WTC11 (cell line): ENCODE results near the gene AADACL3. TPM values are rescaled to one million over a fixed set of nuclear protein-coding genes. Genes with fewer than 3 reads are reported as not detected.

Source experiments
- ATAC-seq: fragments of 200-7000 bp; cut with Tn5 transposase; 2 replicates; pipeline ENCODE4 v1.10.0; 2021; ENCODE audit warnings: mild to moderate bottlenecking, moderate library complexity
- CTCF ChIA-PET: fragments of 300-600 bp; sonication (Branson Sonifier 250); formaldehyde crosslinking; loops from one replicate; lab custom pipeline; 2021; ENCODE audit warnings: antibody characterized with exemption; lab: Charles Lee
- POLR2A ChIA-PET: fragments of 350-600 bp; sonication (Branson Sonifier 250); formaldehyde crosslinking; loops from one replicate; lab custom pipeline; 2021; ENCODE audit warnings: antibody characterized with exemption; lab: Charles Lee
- DNase-seq: peaks from one replicate; pipeline ENCODE4 v3.0.0; 2021; ENCODE audit warnings: low spot score
- H3K27ac Mint-ChIP-seq: 2 replicates; pipeline ENCODE4 v1.8.0; 2021; ENCODE audit warnings: mixed read lengths
- H3K27me3 Mint-ChIP-seq: 2 replicates; pipeline ENCODE4 v1.8.0; 2021; ENCODE audit warnings: low read depth, mild to moderate bottlenecking, moderate library complexity, mixed read lengths
- H3K36me3 Mint-ChIP-seq: 2 replicates; pipeline ENCODE4 v1.8.0; 2021; ENCODE audit warnings: mixed read lengths
- H3K4me1 Mint-ChIP-seq: 2 replicates; pipeline ENCODE4 v1.8.0; 2022; ENCODE audit warnings: mixed read lengths
- H3K4me3 Mint-ChIP-seq: 2 replicates; pipeline ENCODE4 v1.8.0; 2021; ENCODE audit warnings: mild to moderate bottlenecking, moderate library complexity, mixed read lengths
- H3K9me3 Mint-ChIP-seq: 2 replicates; pipeline ENCODE4 v1.8.0; 2021; ENCODE audit warnings: mixed read lengths
- CDX4 ChIP-seq: fragments of 250-450 bp; sonication (Bioruptor Pico); IDR thresholded peaks from 2 replicates; pipeline ENCODE4 v1.9.0; 2021; ENCODE audit warnings: moderate library complexity, mild to moderate bottlenecking, inconsistent platforms, borderline replicate concordance
- E2F4 ChIP-seq: sonication (generic); formaldehyde crosslinking; IDR thresholded peaks from 2 replicates; pipeline ENCODE4 v1.8.1; 2022; ENCODE audit warnings: low read depth, mild to moderate bottlenecking, moderate library complexity, missing genetic modification reagents, borderline replicate concordance
- MLX ChIP-seq: sonication (generic); formaldehyde crosslinking; IDR thresholded peaks from 2 replicates; pipeline ENCODE4 v1.8.1; 2023; ENCODE audit warnings: mild to moderate bottlenecking, missing genetic modification reagents, moderate library complexity
- PRDM15 ChIP-seq: sonication (generic); formaldehyde crosslinking; IDR thresholded peaks from 2 replicates; pipeline ENCODE4 v1.8.0; 2022; ENCODE audit warnings: missing genetic modification reagents
- PRRX2 ChIP-seq: fragments of 250-450 bp; sonication (Bioruptor Pico); IDR thresholded peaks from 2 replicates; pipeline ENCODE4 v1.8.0; 2021; ENCODE audit warnings: mild to moderate bottlenecking
- STAT6 ChIP-seq: sonication (generic); formaldehyde crosslinking; conservative IDR thresholded peaks from 2 replicates; pipeline ENCODE4 v1.8.1; 2023; ENCODE audit warnings: mild to moderate bottlenecking, low read depth, missing genetic modification reagents, moderate library complexity
- TEAD1 ChIP-seq: sonication (generic); formaldehyde crosslinking; IDR thresholded peaks from 2 replicates; pipeline ENCODE4 v1.8.0; 2022; ENCODE audit warnings: mild to moderate bottlenecking, missing genetic modification reagents
- TEAD4 ChIP-seq: sonication (generic); formaldehyde crosslinking; IDR thresholded peaks from 2 replicates; pipeline ENCODE4 v1.8.0; 2022; ENCODE audit warnings: mild to moderate bottlenecking, missing genetic modification reagents
- ZNF317 ChIP-seq: sonication (generic); formaldehyde crosslinking; IDR thresholded peaks from 2 replicates; pipeline ENCODE4 v1.8.1; 2023; ENCODE audit warnings: low read depth, mild to moderate bottlenecking, moderate library complexity, missing genetic modification reagents, borderline replicate concordance
- ZNF416 ChIP-seq: fragments of 250-450 bp; sonication (Bioruptor Pico); IDR thresholded peaks from 2 replicates; pipeline ENCODE4 v1.9.0; 2021; ENCODE audit warnings: mild to moderate bottlenecking, inconsistent platforms
- ZNF425 ChIP-seq: fragments of 250-450 bp; sonication (Bioruptor Pico); conservative IDR thresholded peaks from 2 replicates; pipeline ENCODE4 v1.9.0; 2021; ENCODE audit warnings: mild to moderate bottlenecking
- ZNF532 ChIP-seq: fragments of 250-450 bp; sonication (Bioruptor Pico); IDR thresholded peaks from 2 replicates; pipeline ENCODE4 v1.9.0; 2021; ENCODE audit warnings: mild to moderate bottlenecking, borderline replicate concordance
- total RNA-seq: library from RNA; stranded (reverse); gene quantifications from 3 replicates; pipeline ENCODE4 v1.2.3, GENCODE V29; 2021

Gene AADACL3
- total RNA-seq, 1 experiment from 2014 or later: 0.77 TPM

- TF ChIP-seq MLX (CRISPR knock-in tag): no peak
- TF ChIP-seq, all 79 proteins: peak for 0
Measured at GRCh38 chr1:12761781-12762180, 45.9 kb downstream of the AADACL3 start (continued).

- TF ChIP-seq TEAD1 (CRISPR knock-in tag) (no peak), PRDM15 (CRISPR knock-in tag) (no peak), CDX4 (no peak)
- H3K36me3 Mint-ChIP-seq: no peaks in the 10 kb centered on the region
- ChIA-PET CTCF (interaction anchor here (1.0 kb wide), 2 partner anchors 17 to 423 kb away, joined by 3 to 4 read pairs; partner anchors contain the start of gene CFAP107), POLR2A (no interaction called here)
- DNase-seq (no peak), ATAC-seq (no peak)
- no peak overlapping the region for H3K4me3 Mint-ChIP-seq
- H3K9me3 Mint-ChIP-seq: no peaks in the 10 kb centered on the region
- H3K27me3 Mint-ChIP-seq: no peaks in the 10 kb centered on the region; the same call in 1 of the 2 replicates
- H3K4me1 Mint-ChIP-seq: peaks cover 10% of the 10 kb centered on the region
- no peak overlapping the region for H3K27ac Mint-ChIP-seq
Measured at GRCh38 chr1:12762766-12763165, 46.9 kb downstream of the AADACL3 start.

GRCh38 chr1:12763479-12763878 is 47.6 kb downstream of the AADACL3 start:
- no peak for TF ChIP-seq ZNF317 (CRISPR knock-in tag)
- TF ChIP-seq ZNF425 (CRISPR knock-in tag): no peak
- no peak for TF ChIP-seq ZNF416 (CRISPR knock-in tag)
- no peak for ATAC-seq
- Mint-ChIP-seq H3K4me3 (no peak overlapping the region), H3K9me3 (no peaks in the 10 kb centered on the region), H3K27me3 (no peaks in the 10 kb centered on the region; the same call in 1 of the 2 replicates), H3K4me1 (peaks cover 10% of the 10 kb centered on the region), H3K36me3 (no peaks in the 10 kb centered on the region), H3K27ac (no peak overlapping the region)
- POLR2A ChIA-PET: no interaction called here
- CTCF ChIA-PET: interaction anchor here (1.0 to 2.4 kb wide), 5 partner anchors 18 to 488 kb away, joined by 3 to 9 read pairs (median 3); partner anchors contain the start of gene CFAP107
- DNase-seq: no peak

GRCh38 chr1:12764016-12764415 is 48.1 kb downstream of the AADACL3 start:
- Mint-ChIP-seq H3K4me3 (no peak overlapping the region), H3K27ac (no peak overlapping the region), H3K9me3 (no peaks in the 10 kb centered on the region), H3K36me3 (no peaks in the 10 kb centered on the region), H3K4me1 (peaks cover 10% of the 10 kb centered on the region), H3K27me3 (no peaks in the 10 kb centered on the region; the same call in 1 of the 2 replicates)
- ChIA-PET CTCF (interaction anchor here (1.1 to 2.4 kb wide), 5 partner anchors 98 to 488 kb away, joined by 3 to 9 read pairs (median 3); no protein-coding TSS in a partner anchor), POLR2A (no interaction called here)
- ATAC-seq (peak; percentile 23; the same call in 1 of the 2 replicates), DNase-seq (peak; percentile 21)
- no peak for TF ChIP-seq ZNF532
- no peak for TF ChIP-seq STAT6 (CRISPR knock-in tag)
- TF ChIP-seq PRRX2 (CRISPR knock-in tag): no peak
- no peak for TF ChIP-seq E2F4
- TF ChIP-seq TEAD4 (CRISPR knock-in tag): no peak
